KMS-11 (cell line): ENCODE results near the gene RAB1A.

Experiments
- H2AFZ ChIP-seq: fragments of 200-600 bp; sonication (generic); 2 replicates; pipeline ENCODE4 v1.6.1; 2016; ENCODE audit warnings: antibody characterized with exemption, mixed run types, low read depth
- H3K27ac ChIP-seq: fragments of 200-600 bp; sonication (generic); 2 replicates; pipeline ENCODE4 v1.6.1; 2016; ENCODE audit warnings: mild to moderate bottlenecking, mixed run types
- H3K27me3 ChIP-seq: fragments of 200-600 bp; sonication (generic); 2 replicates; pipeline ENCODE4 v1.6.1; 2017; ENCODE audit warnings: mild to moderate bottlenecking, low read depth, mixed run types, moderate library complexity; ENCODE audit not compliant: insufficient read depth
- H3K36me3 ChIP-seq: fragments of 200-600 bp; sonication (generic); 2 replicates; pipeline ENCODE4 v1.6.1; 2017; ENCODE audit warnings: mild to moderate bottlenecking, mixed run types; ENCODE audit not compliant: insufficient read depth
- H3K4me1 ChIP-seq: fragments of 200-600 bp; sonication (generic); 2 replicates; pipeline ENCODE4 v1.6.1; 2016; ENCODE audit warnings: mild to moderate bottlenecking, low read depth, mixed run types; ENCODE audit not compliant: poor library complexity, severe bottlenecking
- H3K4me2 ChIP-seq: fragments of 200-600 bp; sonication (generic); 2 replicates; pipeline ENCODE4 v1.7.0; 2016; ENCODE audit warnings: mild to moderate bottlenecking, mixed run types
- H3K4me3 ChIP-seq: fragments of 200-600 bp; sonication (generic); IDR thresholded peaks from 2 replicates; pipeline ENCODE4 v1.6.1; 2017; ENCODE audit warnings: low read depth, low read length, mixed read lengths; ENCODE audit not compliant: insufficient read depth
- H3K79me2 ChIP-seq: fragments of 200-600 bp; sonication (generic); 2 replicates; pipeline ENCODE4 v1.6.1; 2016; ENCODE audit warnings: low read depth, mixed run types; ENCODE audit not compliant: insufficient read depth
- H3K9ac ChIP-seq: fragments of 200-600 bp; sonication (generic); 2 replicates; pipeline ENCODE4 v1.6.1; 2016; ENCODE audit warnings: mild to moderate bottlenecking, mixed run types
- H4K20me1 ChIP-seq: fragments of 200-600 bp; sonication (generic); 2 replicates; pipeline ENCODE4 v1.6.1; 2016; ENCODE audit warnings: mild to moderate bottlenecking, mixed run types; ENCODE audit not compliant: insufficient read depth
- CTCF ChIP-seq: fragments of 200-600 bp; sonication (generic); conservative IDR thresholded peaks from 2 replicates; pipeline ENCODE4 v1.6.1; 2017; ENCODE audit warnings: low read depth, mild to moderate bottlenecking, antibody characterized with exemption, low read length, moderate library complexity, mixed read lengths

RAB1A gene

GRCh38 chr2:65092791-65093190, 37.1 kb downstream of the RAB1A start:
- Histone ChIP-seq H3K79me2 (peaks cover 33% of the 10 kb centered on the region; the same call in 1 of the 2 replicates), H2AFZ (no peak overlapping the region), H3K4me3 (no peak overlapping the region)

GRCh38 chr2:65085148-65085547, 44.8 kb downstream of the RAB1A start:
- no peak for TF ChIP-seq CTCF
- no peak overlapping the region for H3K27ac ChIP-seq
- H4K20me1 ChIP-seq = no peaks in the 10 kb centered on the region
- peaks cover 4% of the 10 kb centered on the region; the same call in 1 of the 2 replicates for H3K36me3 ChIP-seq
- no peaks in the 10 kb centered on the region for H3K4me1 ChIP-seq
- H2AFZ ChIP-seq = no peak overlapping the region
- H3K4me2 ChIP-seq = no peak overlapping the region
- no peak overlapping the region for H3K9ac ChIP-seq
- H3K27me3 ChIP-seq = no peaks in the 10 kb centered on the region
- no peak overlapping the region for H3K4me3 ChIP-seq
- H3K79me2 ChIP-seq = no peaks in the 10 kb centered on the region; the same call in 1 of the 2 replicates

More at GRCh38 chr2:65092791-65093190, 37.1 kb downstream of the RAB1A start:
- no peak overlapping the region for H3K9ac ChIP-seq
- H3K27me3 ChIP-seq = no peaks in the 10 kb centered on the region
- H3K4me2 ChIP-seq = no peak overlapping the region
- no peaks in the 10 kb centered on the region for H4K20me1 ChIP-seq
- no peaks in the 10 kb centered on the region for H3K4me1 ChIP-seq
- H3K27ac ChIP-seq = no peak overlapping the region
- peaks cover 2% of the 10 kb centered on the region for H3K36me3 ChIP-seq
- no peak for TF ChIP-seq CTCF

GRCh38 chr2:65081232-65081685, 48.6 kb downstream of the RAB1A start:
- H3K79me2 ChIP-seq = no peaks in the 10 kb centered on the region
- H4K20me1 ChIP-seq = no peaks in the 10 kb centered on the region
- H3K9ac ChIP-seq = no peak overlapping the region
- no peaks in the 10 kb centered on the region for H3K27me3 ChIP-seq
- no peak overlapping the region for H3K4me3 ChIP-seq
- H3K4me1 ChIP-seq = no peaks in the 10 kb centered on the region
- H3K27ac ChIP-seq = no peak overlapping the region
- no peak for TF ChIP-seq CTCF
- H3K4me2 ChIP-seq = no peak overlapping the region
- H3K36me3 ChIP-seq = peaks cover 4% of the 10 kb centered on the region; the same call in 1 of the 2 replicates
- no peak overlapping the region for H2AFZ ChIP-seq

- TF ChIP-seq CTCF = no peak
Measured at GRCh38 chr2:65079017-65079416, 50.9 kb downstream of the RAB1A start.

More at GRCh38 chr2:65079017-65079416, 50.9 kb downstream of the RAB1A start:
- no peak overlapping the region for H3K27ac ChIP-seq
- no peak overlapping the region for H2AFZ ChIP-seq
- H3K4me1 ChIP-seq = no peaks in the 10 kb centered on the region
- H3K36me3 ChIP-seq = peaks cover 4% of the 10 kb centered on the region; the same call in 1 of the 2 replicates
- no peaks in the 10 kb centered on the region for H4K20me1 ChIP-seq
- H3K9ac ChIP-seq = no peak overlapping the region
- no peak overlapping the region for H3K4me3 ChIP-seq
- no peaks in the 10 kb centered on the region for H3K27me3 ChIP-seq
- H3K79me2 ChIP-seq = no peaks in the 10 kb centered on the region
- no peak overlapping the region for H3K4me2 ChIP-seq
